HFFc6 (cell line): ENCODE results near the gene ADAM12. TPM values are rescaled to one million over a fixed set of nuclear protein-coding genes. Genes with fewer than 3 reads are reported as not detected.

Source experiments
- DNase-seq: peaks from one replicate; pipeline ENCODE4 v3.0.0-alpha.2; 2018
- H3K27ac Mint-ChIP-seq: 2 replicates; pipeline ENCODE4 v1.8.0; 2020; ENCODE audit warnings: mild to moderate bottlenecking, mixed read lengths
- H3K27me3 Mint-ChIP-seq: 2 replicates; pipeline ENCODE4 v1.8.0; 2021; ENCODE audit warnings: mild to moderate bottlenecking, moderate library complexity, mixed read lengths; ENCODE audit not compliant: insufficient read depth
- H3K36me3 Mint-ChIP-seq: 2 replicates; pipeline ENCODE4 v1.8.0; 2021; ENCODE audit warnings: low read depth, mixed read lengths
- H3K4me1 Mint-ChIP-seq: 2 replicates; pipeline ENCODE4 v1.8.0; 2020; ENCODE audit warnings: low read depth, mixed read lengths
- H3K4me3 Mint-ChIP-seq: 2 replicates; pipeline ENCODE4 v1.8.0; 2020; ENCODE audit warnings: mild to moderate bottlenecking, moderate library complexity, mixed read lengths
- H3K9me3 Mint-ChIP-seq: 2 replicates; pipeline ENCODE4 v1.8.0; 2020; ENCODE audit warnings: mild to moderate bottlenecking, mixed read lengths
- CTCF ChIP-seq: fragments of 200-600 bp; sonication (generic); IDR thresholded peaks from 2 replicates; pipeline ENCODE4 v1.5.0; 2021; ENCODE audit warnings: antibody characterized with exemption, mild to moderate bottlenecking
- total RNA-seq, 6 experiments: library from RNA; stranded (reverse); fragmentation: NEBNext Ultra II Directional; extraction: Animal tissue kit (Norgen Biotek cat#: 25700); gene quantifications; 2 replicates in 1 of 6; 3 replicates in 5 of 6; pipeline ENCODE4 v1.2.3, GENCODE V29; 2021

Gene ADAM12
- total RNA-seq, 6 experiments from 2014 or later = 7.5 to 12.5 (median 11.5) TPM

GRCh38 chr10:126397156-126397555, 8.9 kb upstream of the ADAM12 start:
- H3K36me3 Mint-ChIP-seq = peaks cover 14% of the 10 kb centered on the region
- no peak for DNase-seq
- no peak overlapping the region for H3K4me3 Mint-ChIP-seq
- no peak overlapping the region for H3K27ac Mint-ChIP-seq
- H3K4me1 Mint-ChIP-seq = peaks cover 35% of the 10 kb centered on the region
- no peak for TF ChIP-seq CTCF
- no peaks in the 10 kb centered on the region for H3K9me3 Mint-ChIP-seq
- peaks cover 2% of the 10 kb centered on the region for H3K27me3 Mint-ChIP-seq

- Mint-ChIP-seq H3K9me3 (no peaks in the 10 kb centered on the region), H3K27ac (no peak overlapping the region), H3K4me3 (no peak overlapping the region), H3K36me3 (peaks cover 14% of the 10 kb centered on the region), H3K4me1 (peaks cover 45% of the 10 kb centered on the region), H3K27me3 (peaks cover 2% of the 10 kb centered on the region)
- no peak for TF ChIP-seq CTCF
- no peak for DNase-seq
Measured at GRCh38 chr10:126394948-126395347, 6.7 kb upstream of the ADAM12 start.

GRCh38 chr10:126393076-126393475, 4.8 kb upstream of the ADAM12 start:
- peaks cover 32% of the 10 kb centered on the region for H3K4me1 Mint-ChIP-seq
- DNase-seq = no peak
- H3K4me3 Mint-ChIP-seq = no peak overlapping the region
- H3K36me3 Mint-ChIP-seq = peaks cover 14% of the 10 kb centered on the region
- no peak for TF ChIP-seq CTCF
- H3K9me3 Mint-ChIP-seq = no peaks in the 10 kb centered on the region
- peaks cover 2% of the 10 kb centered on the region for H3K27me3 Mint-ChIP-seq
- H3K27ac Mint-ChIP-seq = no peak overlapping the region

GRCh38 chr10:126392469-126392868, 4.2 kb upstream of the ADAM12 start:
- no peak overlapping the region for H3K4me3 Mint-ChIP-seq
- no peaks in the 10 kb centered on the region for H3K9me3 Mint-ChIP-seq
- peaks cover 2% of the 10 kb centered on the region for H3K27me3 Mint-ChIP-seq
- peaks cover 14% of the 10 kb centered on the region for H3K36me3 Mint-ChIP-seq
- no peak for TF ChIP-seq CTCF
- peaks cover 26% of the 10 kb centered on the region for H3K4me1 Mint-ChIP-seq
- no peak for DNase-seq
- no peak overlapping the region for H3K27ac Mint-ChIP-seq

GRCh38 chr10:126392068-126392467, 3.8 kb upstream of the ADAM12 start:
- TF ChIP-seq CTCF = no peak
- DNase-seq = no peak
- Mint-ChIP-seq H3K4me1 (peaks cover 26% of the 10 kb centered on the region), H3K4me3 (no peak overlapping the region), H3K27ac (no peak overlapping the region), H3K9me3 (no peaks in the 10 kb centered on the region), H3K27me3 (peaks cover 2% of the 10 kb centered on the region), H3K36me3 (peaks cover 14% of the 10 kb centered on the region)
